CD4-positive, alpha-beta T cell treated with Interleukin-15 for 4 hours (primary cell): Measurements from ENCODE around the gene TMEM95.

Source experiments
- DNase-seq: peaks from one replicate; pipeline ENCODE4 v3.0.0-alpha.2; 2020; ENCODE audit warnings: low spot score

The TMEM95 gene, protein sequence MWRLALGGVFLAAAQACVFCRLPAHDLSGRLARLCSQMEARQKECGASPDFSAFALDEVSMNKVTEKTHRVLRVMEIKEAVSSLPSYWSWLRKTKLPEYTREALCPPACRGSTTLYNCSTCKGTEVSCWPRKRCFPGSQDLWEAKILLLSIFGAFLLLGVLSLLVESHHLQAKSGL

DNA sequence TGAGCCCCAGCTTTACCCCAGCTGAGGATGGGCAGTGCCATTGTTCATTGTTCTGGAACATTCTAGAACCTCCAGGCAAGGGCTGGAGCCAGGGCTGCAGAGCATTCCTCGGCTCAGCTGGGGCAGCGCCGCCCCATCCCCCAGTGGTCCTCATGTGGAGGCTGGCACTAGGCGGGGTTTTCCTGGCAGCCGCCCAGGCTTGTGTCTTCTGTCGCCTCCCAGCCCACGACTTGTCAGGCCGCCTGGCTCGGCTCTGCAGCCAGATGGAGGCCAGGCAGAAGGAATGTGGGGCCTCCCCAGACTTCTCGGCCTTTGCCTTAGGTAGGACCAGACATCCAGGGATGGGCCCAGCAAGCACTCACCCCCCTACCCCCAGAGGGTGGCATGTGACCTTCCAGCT is at the start of gene TMEM95:
Gene TMEM95, plus strand, starts transcription at position 104 of the 400 bp plus-strand sequence. Its CDS starts 49 bp downstream, at position 153.
- DNase-seq, result no peak

DNA sequence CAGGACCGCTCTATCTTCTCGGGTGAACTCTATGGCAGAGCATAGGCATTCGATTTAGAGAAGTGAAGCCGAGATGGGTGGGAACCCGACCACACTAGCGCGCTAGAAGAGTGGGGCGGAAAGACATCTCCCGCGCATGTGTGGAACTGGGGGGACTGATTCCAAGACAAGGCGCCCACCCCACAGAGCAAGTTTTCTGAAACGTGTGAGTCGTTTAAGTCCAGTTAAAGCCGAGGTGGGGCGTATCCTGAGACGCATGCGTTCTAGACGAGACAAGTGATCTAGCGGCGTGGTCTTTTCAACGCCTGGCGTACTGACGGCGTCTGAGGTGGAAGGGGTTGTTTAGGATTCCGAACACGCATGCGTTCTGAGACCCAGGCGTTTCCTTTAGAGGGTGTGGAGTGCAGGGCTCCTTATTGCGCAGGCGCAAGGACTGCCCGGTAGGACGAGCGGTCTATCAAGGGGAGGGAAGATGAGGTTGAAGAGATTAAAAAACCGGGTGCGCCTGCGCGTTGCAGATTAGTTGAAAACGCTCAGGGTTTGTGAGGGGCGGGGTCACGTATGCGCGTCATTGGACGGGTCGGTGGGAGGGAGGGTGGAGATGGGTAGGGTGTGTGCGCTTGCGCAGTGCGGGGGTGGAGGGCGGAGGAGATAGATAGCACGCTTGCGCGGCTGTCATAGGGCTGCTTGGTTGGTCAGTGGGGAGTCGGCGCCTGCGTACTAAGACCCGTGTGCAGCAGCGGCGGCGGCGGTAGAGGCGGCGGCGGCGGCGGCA is 47.9 kb upstream of the TMEM95 start, which contains the start of gene EIF5A:
Gene EIF5A, plus strand, starts transcription at position 718 of the 775 bp plus-strand sequence. CDS start 2,008 bp downstream, outside the sequence.
- peak; percentile 100 for DNase-seq

DNA sequence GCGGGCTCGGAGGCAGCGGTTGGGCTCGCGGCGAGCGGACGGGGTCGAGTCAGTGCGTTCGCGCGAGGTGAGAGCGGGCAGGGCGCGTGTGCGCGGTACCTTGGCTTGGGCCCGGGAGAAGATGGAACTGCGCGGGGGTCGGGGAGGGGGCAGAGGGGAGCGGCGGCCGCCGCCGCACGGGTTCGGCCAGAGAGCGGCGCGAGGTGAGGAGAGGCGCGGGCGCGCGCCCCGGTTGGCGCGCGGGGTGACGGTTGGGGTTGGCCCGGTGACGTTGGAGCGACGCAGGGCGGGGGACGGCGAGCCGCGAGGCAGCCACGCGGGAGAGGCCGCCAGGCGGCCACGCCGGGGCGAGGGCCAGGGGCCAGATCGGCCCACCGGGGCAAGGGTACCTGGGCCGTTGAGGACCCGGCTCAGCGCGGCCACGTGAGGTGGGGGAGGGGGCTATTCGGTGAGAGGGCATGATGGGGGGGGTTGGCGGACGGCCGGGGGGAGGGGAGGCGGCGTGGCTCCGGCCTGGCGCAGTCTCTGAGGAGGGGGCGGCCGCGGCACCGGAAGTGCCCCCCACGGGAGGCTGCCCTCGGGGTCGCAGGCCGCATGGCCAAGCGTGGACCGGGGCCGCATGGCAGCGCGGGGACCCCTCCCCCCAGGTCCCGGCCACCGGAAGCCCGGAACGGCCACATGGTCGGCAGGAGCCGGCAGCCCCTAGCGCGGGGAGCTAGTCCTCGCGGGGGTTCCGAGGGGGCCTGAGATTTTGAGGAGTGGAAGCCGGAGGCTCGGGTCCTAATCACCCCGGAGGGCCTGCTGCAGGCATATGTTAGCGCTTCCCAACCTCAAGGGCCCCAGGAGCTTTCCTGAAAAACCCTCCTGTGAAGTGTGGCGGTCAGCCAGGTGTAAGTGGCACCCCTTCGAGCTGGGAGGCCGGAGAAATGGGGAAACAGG is 47.0 kb upstream of the TMEM95 start:
- DNase-seq, result peak; percentile 39

DNA sequence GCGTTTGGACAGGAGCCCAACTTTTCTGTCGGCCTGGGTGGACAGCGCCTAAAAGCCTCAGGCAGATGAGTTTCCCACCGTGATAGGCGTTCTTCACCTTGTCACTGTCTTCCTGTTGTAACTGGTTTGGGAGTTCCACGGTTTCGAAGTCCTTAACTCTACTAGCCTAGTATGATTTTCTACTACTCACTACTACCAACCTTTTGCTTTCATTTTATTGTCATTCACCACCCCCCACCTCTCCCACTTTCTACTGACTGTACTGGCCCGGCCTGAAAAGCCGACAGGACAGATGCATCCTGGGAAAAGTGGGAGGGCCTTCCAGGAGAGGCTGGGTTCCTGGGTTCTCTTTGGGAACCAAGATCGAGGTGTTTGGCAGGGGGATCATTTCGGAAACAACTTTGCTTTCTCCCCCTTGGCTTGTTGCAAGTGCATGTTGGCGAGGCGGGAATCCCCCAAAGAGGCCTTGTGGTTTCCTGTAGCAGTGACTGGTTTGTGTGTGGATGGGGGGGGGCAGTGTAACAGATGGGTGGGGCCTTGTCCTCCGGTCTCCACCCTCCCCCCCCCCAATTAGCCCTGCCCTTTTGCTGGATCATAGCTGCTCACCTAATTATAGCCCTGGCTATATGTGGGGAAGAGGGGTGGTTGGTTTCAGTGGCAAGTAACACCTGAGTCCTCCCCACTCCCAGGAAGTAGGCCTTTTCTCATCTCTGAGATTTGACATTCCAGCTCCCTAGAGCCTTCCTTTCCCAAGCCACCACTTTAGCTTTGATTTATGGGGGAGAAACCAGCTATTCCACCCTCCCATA is 46.1 kb upstream of the TMEM95 start:
- DNase-seq, result peak; percentile 90

DNA sequence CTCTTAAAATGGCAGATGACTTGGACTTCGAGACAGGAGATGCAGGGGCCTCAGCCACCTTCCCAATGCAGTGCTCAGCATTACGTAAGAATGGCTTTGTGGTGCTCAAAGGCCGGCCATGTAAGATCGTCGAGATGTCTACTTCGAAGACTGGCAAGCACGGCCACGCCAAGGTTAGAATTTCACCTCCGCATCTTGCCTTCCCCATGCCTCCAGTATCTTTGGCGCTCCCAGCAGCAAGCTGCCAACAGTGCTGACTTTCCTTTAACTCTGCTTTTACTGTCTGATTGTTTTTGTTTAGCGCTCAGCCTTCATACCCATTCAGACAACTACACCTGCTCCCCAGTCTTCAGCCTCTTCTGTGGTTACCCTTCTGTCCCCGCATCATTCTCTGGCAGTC is 45.3 kb upstream of the TMEM95 start:
- no peak for DNase-seq

DNA sequence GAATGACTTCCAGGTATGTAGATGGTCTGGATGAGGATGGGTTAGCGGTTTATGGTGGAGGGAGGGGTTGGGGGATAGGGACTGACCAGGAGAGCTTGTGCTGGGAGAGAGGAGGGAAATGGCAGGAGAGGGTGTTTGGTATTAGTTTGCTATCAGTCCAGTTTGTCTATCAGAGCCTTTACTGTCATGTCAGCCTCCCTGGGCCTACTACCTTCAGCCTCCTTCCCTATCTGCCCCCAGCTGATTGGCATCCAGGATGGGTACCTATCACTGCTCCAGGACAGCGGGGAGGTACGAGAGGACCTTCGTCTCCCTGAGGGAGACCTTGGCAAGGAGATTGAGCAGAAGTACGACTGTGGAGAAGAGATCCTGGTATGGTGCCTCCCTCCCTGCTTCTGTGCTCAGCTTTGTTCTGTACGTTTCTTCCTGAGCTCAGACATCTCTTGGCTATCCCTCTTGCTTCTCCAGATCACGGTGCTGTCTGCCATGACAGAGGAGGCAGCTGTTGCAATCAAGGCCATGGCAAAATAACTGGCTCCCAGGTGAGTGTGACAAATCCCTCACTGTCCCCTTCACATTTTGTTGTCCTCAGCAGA is 43.7 kb upstream of the TMEM95 start:
- no peak for DNase-seq

DNA sequence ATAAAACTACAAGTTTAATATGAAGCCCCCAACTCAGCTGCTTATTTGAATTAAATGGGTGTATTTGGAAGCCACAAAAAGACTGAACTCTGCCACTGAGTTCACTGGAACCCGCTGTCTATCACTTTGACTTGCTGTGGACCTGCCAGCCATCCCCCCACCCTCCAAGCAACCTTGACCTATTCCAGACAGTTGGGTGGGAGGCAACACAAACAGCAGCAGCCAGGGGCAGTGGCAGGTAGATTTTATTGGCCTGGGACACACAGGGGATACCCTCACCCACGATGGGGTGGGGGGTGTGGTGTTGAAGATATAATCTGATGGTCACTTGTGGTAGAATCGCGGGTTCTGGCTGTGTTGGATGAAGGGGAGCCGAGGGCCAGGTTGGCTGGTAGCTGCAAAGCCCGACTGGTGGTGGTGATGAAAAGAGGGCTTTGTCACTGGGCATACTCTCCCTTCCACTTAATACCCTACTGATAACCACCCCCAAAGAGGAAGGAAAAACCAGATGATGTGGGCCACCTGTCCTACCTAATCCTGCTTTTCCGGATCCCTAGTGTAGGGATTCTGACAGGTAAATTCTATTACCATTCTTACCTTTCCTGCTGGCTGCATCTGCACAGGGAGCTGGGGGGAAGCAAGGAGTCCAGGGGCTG is 42.4 kb upstream of the TMEM95 start:
- no peak for DNase-seq

DNA sequence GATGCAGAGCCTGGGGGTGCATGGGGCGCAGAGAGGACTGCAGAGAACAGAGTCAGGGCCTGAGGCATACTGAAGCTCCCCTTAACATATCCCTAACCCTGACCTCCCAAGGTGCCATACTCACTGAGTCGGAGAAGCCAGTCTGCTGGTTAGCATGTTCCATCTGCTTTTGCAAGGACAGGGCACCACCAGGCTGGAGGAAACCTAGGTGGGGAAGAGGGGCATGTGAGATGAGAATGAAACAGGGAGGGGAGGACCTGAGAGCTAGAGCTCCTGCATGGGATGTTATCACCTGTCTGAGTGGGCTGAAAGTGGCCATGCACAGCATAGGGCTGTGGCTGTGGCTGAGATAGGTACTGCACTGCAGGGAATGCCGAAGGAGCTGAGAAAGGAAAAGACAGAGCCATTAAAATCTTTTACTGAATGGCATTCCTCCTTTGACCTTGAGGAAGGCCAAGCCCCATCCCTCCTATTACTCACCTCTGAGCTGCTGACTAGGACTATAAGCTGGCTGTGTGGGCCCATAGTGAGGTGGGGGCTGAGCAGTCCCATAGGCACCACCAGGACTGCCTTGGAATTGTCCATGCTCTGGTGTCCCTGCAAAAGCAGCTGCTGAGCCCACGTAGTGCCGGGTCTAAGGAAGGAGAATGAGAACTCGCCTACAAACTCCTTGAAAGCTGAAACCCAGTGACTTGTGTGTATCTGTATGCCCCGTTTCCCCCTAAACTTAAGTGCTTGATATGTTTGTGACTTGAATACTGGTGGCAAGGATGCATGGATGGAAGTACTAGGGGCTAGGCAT is 41.7 kb upstream of the TMEM95 start:
- no peak for DNase-seq

DNA sequence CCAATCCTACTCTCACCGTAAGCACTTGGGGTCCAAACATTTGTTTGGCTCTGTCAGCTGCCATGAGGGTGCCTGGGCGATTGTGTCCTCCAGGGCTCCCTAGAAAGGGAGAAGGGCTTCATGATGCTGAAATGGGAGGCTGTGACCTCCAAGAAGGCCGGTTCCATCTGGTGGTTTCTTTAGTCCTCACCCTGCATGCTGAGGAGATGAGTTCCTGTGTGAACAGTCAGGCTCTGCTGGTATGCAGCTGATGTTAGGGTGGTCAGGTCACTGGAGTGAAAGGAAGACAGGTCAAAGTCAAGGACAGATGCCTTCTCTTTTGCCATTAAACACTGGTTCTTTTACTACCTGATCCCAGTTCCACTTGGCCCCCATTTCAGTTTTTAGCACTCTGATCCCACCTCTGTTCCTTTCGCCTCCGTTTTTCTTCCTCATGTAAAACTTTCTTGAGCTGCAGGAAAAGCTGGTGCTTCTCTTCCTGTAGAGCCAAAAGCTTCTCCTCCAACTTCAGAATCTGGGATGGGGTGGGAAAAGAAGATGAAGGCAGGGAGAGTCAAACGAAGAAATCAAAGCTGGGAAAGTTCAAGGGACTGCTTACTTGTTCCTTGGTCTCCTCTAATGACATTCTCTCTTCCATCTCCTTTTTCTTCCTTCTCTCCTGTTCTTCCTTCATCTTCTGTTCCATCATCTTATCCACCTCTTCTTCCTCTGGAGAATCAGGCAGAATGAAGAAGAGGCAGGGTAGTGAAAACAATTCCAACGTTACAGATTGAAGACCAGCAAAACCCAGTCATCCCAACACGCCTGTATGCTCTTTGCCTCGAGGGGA is 40.9 kb upstream of the TMEM95 start:
- DNase-seq, result no peak

DNA sequence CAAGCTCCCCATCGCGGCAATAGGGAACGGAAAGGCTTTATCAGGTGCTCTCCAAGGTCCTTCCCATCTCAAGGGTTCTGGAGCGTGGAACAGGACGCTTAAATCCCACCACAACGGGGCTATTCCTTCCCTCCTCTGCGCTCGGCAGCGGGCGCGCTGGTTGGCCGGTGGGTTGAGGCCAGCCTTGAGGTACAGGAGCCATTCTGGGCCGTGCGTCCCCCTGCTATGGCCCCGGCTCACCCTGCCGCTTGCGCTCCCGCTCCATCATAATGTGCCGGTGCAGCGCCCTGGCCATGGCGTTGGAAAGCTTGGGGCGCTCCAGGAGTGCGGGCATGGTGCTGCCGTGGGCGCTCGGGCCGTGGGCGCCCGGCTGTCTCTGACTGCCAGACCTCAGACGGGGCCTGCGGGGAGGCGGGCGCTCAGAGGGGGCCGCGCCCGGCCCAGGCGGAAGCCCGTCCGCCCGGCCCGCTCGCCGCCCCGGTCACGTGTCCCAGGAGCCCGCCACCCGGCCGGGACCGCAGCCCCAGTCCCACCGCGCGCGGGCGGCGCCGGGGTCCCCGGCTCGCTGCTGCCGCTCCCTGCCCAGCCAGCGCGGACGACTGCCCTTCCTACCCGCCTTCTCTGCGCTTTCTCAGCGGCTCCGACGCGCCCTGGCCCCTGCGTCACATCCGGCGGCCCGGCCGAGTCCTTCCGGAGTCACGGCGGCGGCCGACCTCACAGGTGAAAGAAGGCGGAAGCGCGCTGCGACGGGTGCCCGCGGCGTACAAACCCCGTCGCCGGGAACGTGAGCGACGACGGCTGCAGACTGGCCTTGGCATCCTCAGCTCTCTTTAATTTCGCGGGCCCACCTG is 40.0 kb upstream of the TMEM95 start, which contains the start of gene GPS2:
Gene GPS2, minus strand, starts transcription at position 642 of the 851 bp plus-strand sequence. Its CDS starts 308 bp downstream, at position 334.
- peak; percentile 92 for DNase-seq

DNA sequence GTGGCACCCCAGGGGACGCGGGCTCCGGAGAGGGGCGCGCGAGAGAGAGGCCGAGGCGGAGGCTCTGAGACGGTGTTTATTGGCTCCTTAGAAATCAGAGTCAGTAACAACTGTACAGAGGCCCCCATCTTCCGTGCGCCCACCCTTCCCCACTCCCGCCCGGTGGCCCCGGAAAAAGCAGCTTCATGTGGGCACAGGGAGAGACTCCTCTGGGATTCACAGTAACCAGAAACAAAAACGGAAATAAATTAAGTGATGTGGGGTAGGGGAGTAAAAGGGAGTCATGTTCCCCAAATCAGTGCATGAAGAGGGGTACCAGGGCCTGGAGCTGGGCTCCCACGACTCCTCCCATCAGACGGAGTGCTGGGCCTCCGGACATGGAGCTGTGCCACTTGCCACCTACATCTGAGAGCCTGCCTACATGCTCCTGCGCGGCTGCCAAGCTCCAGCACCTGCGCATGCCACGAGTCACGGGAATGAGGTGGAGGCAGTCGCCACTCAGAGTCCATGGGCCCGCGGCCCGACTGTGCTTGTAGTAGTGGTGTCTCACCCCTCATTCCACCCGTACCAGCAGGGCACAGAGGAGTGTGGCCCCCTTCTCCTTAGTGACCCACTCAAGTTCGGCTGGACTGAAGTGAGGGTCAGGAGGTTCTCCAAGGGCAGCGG is 39.3 kb upstream of the TMEM95 start:
- no peak for DNase-seq

DNA sequence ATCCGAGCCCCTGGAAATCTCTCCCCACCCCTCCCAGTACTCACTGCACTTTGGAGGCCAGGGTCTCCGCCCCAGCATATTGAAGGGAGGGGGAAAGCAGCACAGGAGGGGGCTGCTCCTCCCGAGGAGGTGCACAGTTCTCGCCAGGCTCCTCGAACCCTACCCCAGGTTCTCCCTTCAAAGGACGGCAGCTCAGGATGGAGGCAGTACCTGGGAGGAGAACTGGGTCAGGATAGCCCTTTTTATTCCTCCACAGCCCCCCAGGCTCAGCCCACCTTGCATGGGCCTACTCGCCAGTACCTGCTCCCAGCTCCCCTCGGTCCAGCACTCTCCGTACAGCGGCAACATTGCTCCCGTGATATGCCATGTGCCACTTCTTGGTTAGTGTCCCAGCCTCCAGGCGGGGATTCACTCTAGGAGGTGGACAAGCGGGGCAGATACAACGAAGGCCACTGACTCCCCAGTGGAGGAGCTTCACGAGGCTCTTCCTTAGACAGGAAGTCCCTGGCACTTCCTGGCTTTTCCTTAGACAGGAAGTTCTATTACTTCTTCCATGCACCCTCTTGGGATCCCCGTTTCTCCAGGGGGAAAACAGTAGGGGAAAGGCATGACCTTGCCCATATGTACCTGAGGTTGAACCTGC is 37.7 kb upstream of the TMEM95 start:
- no peak for DNase-seq

DNA sequence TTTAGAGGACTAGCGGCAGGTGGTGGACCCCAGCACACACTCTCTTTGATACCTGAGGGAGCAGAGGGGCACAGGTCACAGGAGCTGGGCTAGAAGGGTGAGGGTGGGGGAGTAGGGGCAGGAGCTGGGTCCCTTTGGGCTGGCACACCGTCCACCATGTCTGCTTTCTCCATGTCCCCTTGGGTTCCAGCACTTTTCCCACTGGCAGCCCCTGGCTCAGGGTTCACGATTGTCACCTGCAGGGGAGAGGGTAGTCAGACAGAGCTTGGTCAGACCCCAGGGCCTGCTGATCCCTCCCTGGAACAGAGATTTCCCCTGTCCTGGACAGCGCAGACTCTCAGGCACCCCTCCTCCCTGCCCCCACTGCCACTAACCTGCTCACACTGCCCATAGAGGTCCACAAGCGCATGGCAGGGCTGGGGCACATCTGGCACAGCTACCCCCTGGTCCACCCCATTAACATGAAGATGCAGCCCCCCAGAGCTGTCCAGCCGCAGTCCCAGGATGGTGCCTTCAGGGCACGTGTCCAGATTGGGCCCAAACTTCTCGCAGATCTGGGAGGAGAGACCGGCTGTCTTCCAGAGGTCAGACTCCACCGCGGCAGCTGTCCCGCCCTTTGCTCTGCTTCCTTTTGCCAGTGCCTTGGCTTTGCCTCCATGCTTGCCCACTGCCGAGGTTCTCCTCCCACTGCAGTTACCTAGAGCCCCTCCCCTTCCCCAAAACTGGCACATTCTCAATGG is 36.7 kb upstream of the TMEM95 start:
- DNase-seq, result no peak

DNA sequence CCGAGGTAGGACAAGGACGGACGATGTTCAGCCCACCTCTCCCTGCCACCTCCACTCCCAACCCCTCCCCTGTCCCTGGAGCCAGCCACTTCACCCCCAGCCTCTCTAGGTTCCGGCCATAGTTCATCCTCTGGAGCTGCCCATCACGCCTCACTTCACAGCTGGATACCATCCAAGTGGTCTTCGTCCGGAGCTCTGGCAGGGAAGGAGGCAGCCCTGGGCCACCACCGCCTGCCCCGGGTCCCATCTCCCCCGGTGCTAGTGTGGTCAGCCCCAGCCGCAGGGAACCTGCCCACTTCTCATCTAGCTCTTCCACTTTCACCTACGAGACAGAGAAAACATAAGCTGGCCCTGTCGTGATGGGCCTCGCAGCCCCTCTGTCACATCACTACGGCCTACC is 33.5 kb upstream of the TMEM95 start:
- DNase-seq, result no peak

DNA sequence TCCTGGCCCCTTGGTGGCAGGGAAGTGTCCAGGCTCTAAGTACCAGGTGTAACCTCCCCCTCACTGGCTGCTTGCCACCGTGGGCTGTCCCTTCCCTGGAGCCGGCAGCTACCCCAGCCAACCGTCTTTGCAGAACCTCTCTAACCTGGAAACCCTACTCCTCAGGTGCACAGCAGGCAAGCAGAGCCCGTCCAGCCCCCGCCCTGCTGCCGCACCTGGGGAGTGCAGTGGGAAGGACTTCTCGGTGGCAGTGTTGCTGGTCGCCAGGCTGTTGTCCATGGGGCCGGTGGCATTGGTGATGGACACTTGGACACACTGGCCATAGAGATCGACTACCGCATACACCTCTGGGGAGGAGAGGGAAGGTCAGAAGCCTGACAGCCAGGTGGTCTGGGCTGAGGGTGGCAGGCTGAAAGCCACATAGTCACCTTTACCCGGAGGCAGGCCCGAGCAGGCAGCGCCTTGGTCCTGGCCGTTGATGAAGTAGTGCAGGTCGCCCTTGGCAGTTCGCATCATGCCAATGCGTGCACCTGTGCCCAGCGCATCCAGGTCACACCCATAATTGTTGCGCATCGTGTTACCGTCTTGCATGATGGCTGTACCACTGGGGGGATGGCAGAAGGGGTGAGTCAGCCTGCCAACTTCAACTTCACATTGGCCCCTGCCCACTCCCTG is 32.3 kb upstream of the TMEM95 start:
- DNase-seq, result no peak
